OCI-LY1 (cell line): ENCODE data around the gene CASP8.

ENCODE experiments used
- CTCF ChIP-seq: fragments of 200-600 bp; sonication (generic), shearing (Covaris generic); IDR thresholded peaks from 2 replicates; pipeline ENCODE4 v1.5.1; 2017; ENCODE audit warnings: mild to moderate bottlenecking, antibody characterized with exemption, low read length, moderate library complexity, mixed read lengths
- EZH2 ChIP-seq: fragments of 200-600 bp; sonication (generic), shearing (Covaris generic); IDR thresholded peaks from 2 replicates; pipeline ENCODE4 v1.8.0; 2017; ENCODE audit warnings: borderline replicate concordance, mixed run types, mild to moderate bottlenecking, antibody characterized with exemption, low read length, moderate library complexity, mixed read lengths

GRCh38 chr2:201223089-201224073 lies 37.0 kb upstream of the CASP8 start:
- TF ChIP-seq CTCF (no peak), EZH2 (no peak)
